NT2/D1 (cell line): ENCODE results near the gene BPI.

Source experiments
- YY1 ChIP-seq: IDR thresholded peaks from 2 replicates; pipeline ENCODE4 v1.6.1; 2011; ENCODE audit not compliant: insufficient read length, insufficient read depth
- ZNF274 ChIP-seq: IDR thresholded peaks from 2 replicates; pipeline ENCODE4 v1.6.1; 2011; ENCODE audit warnings: mild to moderate bottlenecking, low read depth, low read length

DNA sequence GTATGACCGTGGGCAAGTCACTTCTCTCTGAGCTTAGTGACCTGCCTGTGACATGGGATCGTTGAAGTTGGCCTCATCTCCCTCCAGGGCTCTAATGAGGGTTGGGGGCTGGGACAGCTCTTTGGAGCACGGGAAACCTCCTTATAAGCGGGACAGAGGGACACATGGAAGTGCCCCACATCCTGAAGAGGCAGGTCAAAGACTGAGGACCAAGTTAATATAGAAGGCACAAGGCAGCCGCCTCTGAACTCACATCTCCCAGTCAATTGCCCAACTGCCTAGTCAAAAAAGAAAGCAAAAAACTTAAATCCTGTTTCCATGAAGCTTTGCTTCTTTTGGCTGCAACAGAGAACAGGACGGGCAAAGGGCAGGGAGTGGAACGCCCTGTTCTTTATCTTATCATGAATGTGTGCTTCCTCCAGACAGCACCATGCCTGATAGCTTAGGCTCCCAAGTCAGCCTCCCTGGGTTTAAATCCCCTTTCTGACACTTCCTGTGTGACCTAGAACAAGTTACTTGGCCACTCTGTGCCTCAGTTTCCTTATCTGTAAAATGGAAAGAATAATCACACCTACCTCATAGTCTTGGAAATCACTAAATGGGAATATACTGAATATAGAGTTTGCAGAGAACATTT lies 69.4 kb downstream of the BPI start:
- no peak for TF ChIP-seq ZNF274
- no peak for TF ChIP-seq YY1
